22Rv1 (cell line): ENCODE data around the gene CLEC16A.

ENCODE experiments used
- CTCF ChIP-seq: fragments of 450-650 bp; IDR thresholded peaks from 2 replicates; pipeline ENCODE4 v1.5.1; 2017; ENCODE audit warnings: mild to moderate bottlenecking
- ZFX ChIP-seq: fragments of 450-650 bp; IDR thresholded peaks from 2 replicates; pipeline ENCODE4 v1.6.1; 2017; ENCODE audit warnings: antibody characterized with exemption, borderline replicate concordance

GRCh38 chr16:11161974-11162373, 217.6 kb downstream of the CLEC16A start:
- TF ChIP-seq CTCF (no peak), ZFX (no peak)
